ENCODE results near the gene RNASE4. TPM values are rescaled to one million over a fixed set of nuclear protein-coding genes. Genes with fewer than 3 reads are reported as not detected.
A peak's percentile ranks its signal among the peaks of the same experiment; 100 is the strongest.
"Not testable (repeated sequence)": the region's sequence is repeated elsewhere in the genome, so short reads cannot be mapped to it uniquely, and the experiment has no call there.

The RNASE4 gene
- 6.3 TPM for polyA plus RNA-seq (2013, experiment 1 of 2)
- 6.3 TPM for polyA plus RNA-seq (2013, experiment 2 of 2)

DNA sequence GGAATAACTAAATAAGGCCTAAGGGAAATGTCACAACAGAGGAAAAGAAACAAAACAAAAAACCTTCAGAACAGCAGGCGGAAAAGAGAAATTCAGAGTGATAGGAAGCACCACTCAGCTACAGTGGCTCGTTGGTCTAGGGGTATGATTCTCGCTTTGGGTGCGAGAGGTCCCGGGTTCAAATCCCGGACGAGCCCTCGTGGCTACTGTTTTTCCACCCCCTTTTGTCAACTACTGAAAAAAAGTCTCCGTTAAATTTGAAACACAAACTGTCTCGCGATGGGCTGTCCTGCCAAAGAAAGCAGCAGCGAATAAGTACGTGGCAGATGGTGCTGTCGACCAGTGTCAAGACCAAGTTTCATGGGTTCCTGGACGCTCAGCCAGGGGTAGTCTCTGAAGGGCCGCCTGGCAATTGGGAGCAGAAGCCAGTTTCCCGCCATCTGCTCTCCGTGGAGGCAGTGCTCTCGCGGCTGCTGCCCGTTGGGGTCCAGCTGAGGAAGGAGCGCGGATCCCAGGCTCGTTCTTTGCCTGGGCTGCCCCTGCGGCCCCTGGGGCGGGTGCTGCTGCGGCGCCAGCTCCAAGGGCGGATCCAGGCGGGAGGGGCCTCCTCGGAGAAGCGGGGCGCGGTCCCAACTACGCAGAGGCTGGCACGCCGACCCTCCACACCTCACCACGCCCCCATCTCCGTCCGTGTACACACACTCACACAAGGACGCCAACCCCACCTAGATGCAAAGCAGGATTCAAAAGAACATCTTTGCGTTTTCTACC lies at the start of gene RNASE4:
Gene RNASE4, plus strand, starts transcription at position 670 of the 771 bp plus-strand sequence. CDS start 14,812 bp downstream, outside the sequence.
- H3K36me3 ChIP-seq (ENCODE audit: control insufficient read depth, insufficient read depth, low read length) = no peaks in the 10 kb centered on the region
- H3K27ac ChIP-seq (ENCODE audit: low read depth, low read length, severe bottlenecking) = peak within 1 kb of the TSS; percentile 95
- peak within 1 kb of the TSS; percentile 85 for H3K4me3 ChIP-seq (ENCODE audit: extremely low read depth, insufficient read depth, low read length, poor library complexity, severe bottlenecking)
- H3K4me1 ChIP-seq (ENCODE audit: control insufficient read depth, insufficient read depth, low read length, poor library complexity, severe bottlenecking) = peaks cover 5% of the 10 kb centered on the region
- H3K9me3 ChIP-seq (ENCODE audit: control insufficient read depth, low read length) = no peaks in the 10 kb centered on the region
- WGBS, 2 experiments (ENCODE audit: insufficient coverage in 2 of 2) = 0% methylated on average over 19 to 38 of the region's 42 CpGs

GRCh38 chr14:20641591-20641990 lies 42.8 kb upstream of the RNASE4 start, which contains the start of gene OR6S1:
OR6S1 (minus strand) TSS chr14:20641691; CDS start chr14:20641691, 0 bp downstream.
- Histone ChIP-seq H3K4me1 (ENCODE audit: control insufficient read depth, insufficient read depth, low read length, poor library complexity, severe bottlenecking) (peaks cover 10% of the 10 kb centered on the region), H3K4me3 (ENCODE audit: extremely low read depth, insufficient read depth, low read length, poor library complexity, severe bottlenecking) (no peak within 1 kb of the TSS), H3K9me3 (ENCODE audit: control insufficient read depth, low read length) (no peaks in the 10 kb centered on the region), H3K27ac (ENCODE audit: low read depth, low read length, severe bottlenecking) (no peak within 1 kb of the TSS), H3K36me3 (ENCODE audit: control insufficient read depth, insufficient read depth, low read length) (no peaks in the 10 kb centered on the region)
- 82 to 100% methylated on average over 2 of the region's 2 CpGs for WGBS, 2 experiments (ENCODE audit: insufficient coverage in 2 of 2)

- Histone ChIP-seq H3K9me3 (ENCODE audit: control insufficient read depth, low read length) (no peaks in the 10 kb centered on the region), H3K4me3 (ENCODE audit: extremely low read depth, insufficient read depth, low read length, poor library complexity, severe bottlenecking) (no peak overlapping the region), H3K27ac (ENCODE audit: low read depth, low read length, severe bottlenecking) (no peak overlapping the region), H3K4me1 (ENCODE audit: control insufficient read depth, insufficient read depth, low read length, poor library complexity, severe bottlenecking) (peaks cover 10% of the 10 kb centered on the region), H3K36me3 (ENCODE audit: control insufficient read depth, insufficient read depth, low read length) (no peaks in the 10 kb centered on the region)
- WGBS, 2 experiments (ENCODE audit: insufficient coverage in 2 of 2) = 97 to 100% methylated on average over 5 of the region's 7 CpGs
Observed at GRCh38 chr14:20642182-20642581, 42.2 kb upstream of the RNASE4 start.

DNA sequence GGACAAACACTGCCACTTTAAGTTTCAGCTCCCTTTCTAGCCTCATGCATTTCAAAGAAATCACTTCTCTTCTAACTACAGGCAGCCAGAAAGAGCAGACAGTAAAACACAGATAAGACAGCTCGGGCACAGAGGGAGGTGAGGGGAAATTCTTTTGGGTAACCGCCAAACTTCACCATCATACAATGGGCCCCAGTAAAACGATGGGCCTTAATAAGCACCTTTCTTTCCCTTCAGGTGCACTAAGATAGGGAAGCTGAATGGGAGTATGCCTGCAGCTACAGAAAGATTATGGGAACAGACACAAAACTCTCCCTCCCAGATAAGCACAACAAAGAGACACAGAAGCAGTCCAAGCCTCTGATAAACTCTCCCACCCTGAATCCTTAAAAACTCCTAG lies 41.6 kb upstream of the RNASE4 start:
- H3K9me3 ChIP-seq (ENCODE audit: control insufficient read depth, low read length); H3K4me1 ChIP-seq (ENCODE audit: control insufficient read depth, insufficient read depth, low read length, poor library complexity, severe bottlenecking); H3K4me3 ChIP-seq (ENCODE audit: extremely low read depth, insufficient read depth, low read length, poor library complexity, severe bottlenecking); H3K27ac ChIP-seq (ENCODE audit: low read depth, low read length, severe bottlenecking); H3K36me3 ChIP-seq (ENCODE audit: control insufficient read depth, insufficient read depth, low read length): not testable (repeated sequence)
- no CpG with 5 or more reads among the region's 3 CpGs for WGBS, 2 experiments (ENCODE audit: insufficient coverage in 2 of 2)

DNA sequence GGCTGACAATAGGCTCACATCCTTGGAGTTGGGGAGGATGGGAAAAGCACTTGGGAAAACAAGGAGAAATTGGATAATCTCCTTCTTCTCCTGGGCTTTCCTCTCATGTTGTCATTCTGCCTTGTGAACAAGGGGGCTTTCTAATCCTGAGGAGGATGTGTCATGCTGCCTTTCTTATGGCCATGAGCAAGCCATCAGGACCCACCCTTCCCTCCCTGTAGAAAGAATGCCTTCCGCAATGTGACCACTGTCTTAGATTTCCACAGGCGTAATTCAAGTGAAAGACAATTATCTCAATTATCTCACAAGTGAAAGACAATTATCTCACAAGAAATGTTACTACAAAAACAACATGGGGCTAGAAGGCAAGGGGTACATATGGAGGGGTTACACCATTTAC lies 39.8 kb upstream of the RNASE4 start:
- Histone ChIP-seq H3K27ac (ENCODE audit: low read depth, low read length, severe bottlenecking) (no peak overlapping the region), H3K9me3 (ENCODE audit: control insufficient read depth, low read length) (no peaks in the 10 kb centered on the region), H3K4me3 (ENCODE audit: extremely low read depth, insufficient read depth, low read length, poor library complexity, severe bottlenecking) (no peak overlapping the region), H3K36me3 (ENCODE audit: control insufficient read depth, insufficient read depth, low read length) (no peaks in the 10 kb centered on the region), H3K4me1 (ENCODE audit: control insufficient read depth, insufficient read depth, low read length, poor library complexity, severe bottlenecking) (peaks cover 10% of the 10 kb centered on the region)
- no CpG with 5 or more reads among the region's 2 CpGs for WGBS, 2 experiments (ENCODE audit: insufficient coverage in 2 of 2)

GRCh38 chr14:20645481-20645880 lies 38.9 kb upstream of the RNASE4 start:
- no CpG with 5 or more reads among the region's 1 CpG for WGBS, 2 experiments (ENCODE audit: insufficient coverage in 2 of 2)
- no peak overlapping the region for H3K4me3 ChIP-seq (ENCODE audit: extremely low read depth, insufficient read depth, low read length, poor library complexity, severe bottlenecking)
- no peaks in the 10 kb centered on the region for H3K9me3 ChIP-seq (ENCODE audit: control insufficient read depth, low read length)
- peaks cover 10% of the 10 kb centered on the region for H3K4me1 ChIP-seq (ENCODE audit: control insufficient read depth, insufficient read depth, low read length, poor library complexity, severe bottlenecking)
- no peaks in the 10 kb centered on the region for H3K36me3 ChIP-seq (ENCODE audit: control insufficient read depth, insufficient read depth, low read length)
- no peak overlapping the region for H3K27ac ChIP-seq (ENCODE audit: low read depth, low read length, severe bottlenecking)

- H3K36me3 ChIP-seq (ENCODE audit: control insufficient read depth, insufficient read depth, low read length) = no peaks in the 10 kb centered on the region
- H3K27ac ChIP-seq (ENCODE audit: low read depth, low read length, severe bottlenecking) = no peak overlapping the region
- no peaks in the 10 kb centered on the region for H3K4me1 ChIP-seq (ENCODE audit: control insufficient read depth, insufficient read depth, low read length, poor library complexity, severe bottlenecking)
- WGBS, 2 experiments (ENCODE audit: insufficient coverage in 2 of 2) = 1 to 2% methylated on average over 18 to 25 of the region's 39 CpGs
- H3K4me3 ChIP-seq (ENCODE audit: extremely low read depth, insufficient read depth, low read length, poor library complexity, severe bottlenecking) = peak overlapping the region; percentile 46
- H3K9me3 ChIP-seq (ENCODE audit: control insufficient read depth, low read length) = no peaks in the 10 kb centered on the region
Observed at GRCh38 chr14:20652996-20653975, 31.1 kb upstream of the RNASE4 start.

DNA sequence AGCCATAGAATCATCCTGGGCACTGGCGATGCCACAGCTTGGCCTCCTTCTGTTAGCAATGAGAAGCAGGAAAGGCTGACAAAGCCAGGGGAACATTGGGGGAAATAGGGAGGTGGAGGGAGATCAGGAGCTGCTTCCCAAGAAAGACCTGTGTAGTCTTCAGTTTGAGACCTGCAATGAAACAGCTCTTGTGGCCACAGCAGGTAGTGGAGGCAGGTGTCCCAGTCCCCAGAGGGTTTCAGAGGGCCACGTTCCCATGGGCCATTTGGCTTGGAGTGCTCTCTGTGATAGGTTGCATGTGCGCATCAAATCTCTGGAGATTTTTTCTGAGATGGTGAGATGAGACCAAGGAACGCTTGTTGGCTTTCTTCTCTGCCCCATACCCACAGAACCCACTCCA lies 28.5 kb upstream of the RNASE4 start:
- H3K36me3 ChIP-seq (ENCODE audit: control insufficient read depth, insufficient read depth, low read length) = no peaks in the 10 kb centered on the region
- no peaks in the 10 kb centered on the region for H3K9me3 ChIP-seq (ENCODE audit: control insufficient read depth, low read length)
- H3K4me1 ChIP-seq (ENCODE audit: control insufficient read depth, insufficient read depth, low read length, poor library complexity, severe bottlenecking) = no peaks in the 10 kb centered on the region
- 86 to 100% methylated on average over 2 of the region's 4 CpGs for WGBS, 2 experiments (ENCODE audit: insufficient coverage in 2 of 2)
- H3K4me3 ChIP-seq (ENCODE audit: extremely low read depth, insufficient read depth, low read length, poor library complexity, severe bottlenecking) = no peak overlapping the region
- no peak overlapping the region for H3K27ac ChIP-seq (ENCODE audit: low read depth, low read length, severe bottlenecking)

DNA sequence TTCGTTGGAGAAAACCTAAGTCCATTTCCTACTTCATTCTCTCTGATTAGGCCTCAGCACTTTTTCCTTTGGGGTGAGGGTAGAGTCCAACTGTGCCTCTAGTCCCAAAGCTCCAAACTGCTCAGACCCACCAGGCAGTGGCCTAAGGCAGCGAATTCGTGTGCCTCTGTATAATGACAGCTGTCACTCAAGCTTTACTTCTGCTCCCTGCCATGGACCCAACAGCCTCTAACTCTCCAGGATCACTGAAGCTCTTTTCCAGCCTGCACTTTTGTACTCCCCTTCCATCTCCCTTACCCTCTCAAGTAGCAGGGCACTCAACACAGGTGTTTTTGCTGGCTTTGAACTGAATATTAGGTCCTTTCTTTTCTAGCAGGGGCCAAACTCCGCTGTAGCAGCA lies 28.1 kb upstream of the RNASE4 start:
- Histone ChIP-seq H3K27ac (ENCODE audit: low read depth, low read length, severe bottlenecking) (no peak overlapping the region), H3K9me3 (ENCODE audit: control insufficient read depth, low read length) (no peaks in the 10 kb centered on the region), H3K4me1 (ENCODE audit: control insufficient read depth, insufficient read depth, low read length, poor library complexity, severe bottlenecking) (no peaks in the 10 kb centered on the region), H3K4me3 (ENCODE audit: extremely low read depth, insufficient read depth, low read length, poor library complexity, severe bottlenecking) (no peak overlapping the region), H3K36me3 (ENCODE audit: control insufficient read depth, insufficient read depth, low read length) (no peaks in the 10 kb centered on the region)
- WGBS, 2 experiments (ENCODE audit: insufficient coverage in 2 of 2) = 78 to 79% methylated on average over 3 of the region's 4 CpGs

GRCh38 chr14:20657216-20658211 lies 26.8 kb upstream of the RNASE4 start:
- no peak overlapping the region for H3K27ac ChIP-seq (ENCODE audit: low read depth, low read length, severe bottlenecking)
- H3K36me3 ChIP-seq (ENCODE audit: control insufficient read depth, insufficient read depth, low read length) = no peaks in the 10 kb centered on the region
- 28 to 35% methylated on average over 19 to 20 of the region's 28 CpGs for WGBS, 2 experiments (ENCODE audit: insufficient coverage in 2 of 2)
- no peaks in the 10 kb centered on the region for H3K9me3 ChIP-seq (ENCODE audit: control insufficient read depth, low read length)
- H3K4me3 ChIP-seq (ENCODE audit: extremely low read depth, insufficient read depth, low read length, poor library complexity, severe bottlenecking) = no peak overlapping the region
- no peaks in the 10 kb centered on the region for H3K4me1 ChIP-seq (ENCODE audit: control insufficient read depth, insufficient read depth, low read length, poor library complexity, severe bottlenecking)
